ENCODE results near the gene NCAN. TPM values are rescaled to one million over a fixed set of nuclear protein-coding genes. Genes with fewer than 3 reads are reported as not detected.

Gene NCAN
- polyA plus RNA-seq, 2 of the 4 experiments (the other 2 are of a cell fraction) = 0.03 to 0.05 TPM

DNA sequence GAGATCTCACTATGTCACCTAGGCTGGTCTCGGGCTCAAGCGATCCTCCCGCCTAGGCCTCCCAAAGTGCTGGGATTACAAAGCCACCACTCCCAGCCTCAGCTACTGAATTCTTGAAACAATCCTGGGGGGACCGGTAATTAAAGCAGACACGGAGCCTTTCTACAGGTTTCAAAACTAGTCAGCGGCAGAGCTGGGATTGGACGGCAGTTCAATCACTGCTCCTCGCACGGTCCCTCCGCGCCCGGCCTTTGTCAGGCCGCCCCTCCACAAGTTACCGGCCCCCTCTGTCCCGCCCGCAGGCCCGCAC, 20.0 kb upstream of the NCAN start:
- WGBS (ENCODE audit: missing lambda C conversion rate) = 8% methylated on average over 5 of the region's 17 CpGs
- Histone ChIP-seq H3K27ac (peak overlapping the region; percentile 96 to 98), H3K9me3 (no peaks in the 10 kb centered on the region), H3K4me1 (peaks cover 18% of the 10 kb centered on the region; the same call in 2 of the 3 replicates), H3K4me3 (peak overlapping the region; percentile 82), H3K4me2 (peak overlapping the region; percentile 82)
- peak; percentile 88; the same call in 1 of the 2 replicates for TF ChIP-seq KDM5A (IDR thresholded peaks at IDR 0.05)
- TF ChIP-seq CHD4 (IDR thresholded peaks at IDR 0.05; ENCODE audit: borderline replicate concordance) = no peak
- FAIRE-seq (no peak), DNase-seq (ENCODE audit: low read depth in 1 of 2, low spot score in 1 of 2) (no peak), ATAC-seq (0 out of 6 replicates have a peak, but pooled peaks of 1 of the 2 experiments have one; percentile 8)
- POLR2A ChIA-PET = interaction anchor here (0.7 to 2.8 kb wide), 2 partner anchors 12 to 671 kb away, joined by 3 to 19 read pairs; partner anchors contain the start of gene NR2C2AP
- CTCF ChIA-PET = interaction anchor here (1.2 to 3.2 kb wide), 2 partner anchors 12 to 16 kb away, joined by 4 to 22 read pairs; no protein-coding TSS in a partner anchor

DNA sequence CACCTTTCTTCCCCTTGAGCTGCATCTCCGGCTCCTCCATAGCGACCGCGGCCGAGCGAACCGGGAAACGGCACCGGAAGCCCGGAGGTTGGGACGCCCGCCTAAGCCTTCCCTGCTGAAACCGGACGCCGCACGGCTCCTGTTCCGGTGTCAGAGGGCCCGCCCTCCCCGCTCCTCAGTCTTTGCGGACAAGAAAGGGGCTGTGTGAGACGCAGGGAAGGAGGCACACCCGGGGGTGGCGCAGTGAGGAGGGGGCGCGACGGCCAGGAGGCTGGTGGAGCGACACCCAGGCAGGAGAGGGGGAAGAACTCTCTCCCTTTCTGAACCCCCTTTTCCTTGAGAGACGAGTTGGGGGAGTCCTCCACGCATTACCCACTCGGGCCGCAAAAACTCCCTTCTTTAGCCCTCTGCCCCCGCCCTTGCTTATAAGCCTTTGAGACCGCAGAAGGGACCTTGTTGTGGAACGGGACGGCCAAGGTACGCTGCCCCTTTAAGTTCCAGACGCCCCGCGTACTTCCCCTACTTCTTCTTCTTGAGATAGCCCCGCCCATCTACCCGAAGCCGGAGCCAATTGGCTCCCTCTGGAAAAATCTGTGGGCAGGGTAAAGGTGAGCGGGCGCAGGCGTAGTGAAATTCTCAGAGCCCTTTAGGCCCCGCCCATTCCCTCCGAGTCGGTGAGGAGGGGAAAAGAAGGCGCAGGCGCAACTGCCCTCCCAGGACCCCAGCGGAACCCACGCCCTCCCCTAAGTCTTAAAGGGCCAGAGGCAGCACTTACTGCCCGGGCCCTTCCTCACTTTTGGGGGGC, 19.5 kb upstream of the NCAN start, which contains the start of the genes BORCS8 and RFXANK:
BORCS8 (minus strand) TSS at position 75 of the 805 bp plus-strand sequence; CDS start at position 40, 35 bp downstream.
RFXANK (plus strand) TSS at position 181 of the 805 bp plus-strand sequence. CDS start 1,689 bp downstream, outside the sequence.
- DNase-seq (ENCODE audit: low read depth in 1 of 2, low spot score in 1 of 2) = peak; percentile 82 to 96
- CTCF ChIA-PET = interaction anchor here (0.5 to 3.2 kb wide), 4 partner anchors 13 to 299 kb away, joined by 3 to 22 read pairs (median 4); no protein-coding TSS in a partner anchor
- peak within 1 kb of the TSS; percentile 82 for H3K4me3 ChIP-seq
- TF ChIP-seq, protein P1, sequence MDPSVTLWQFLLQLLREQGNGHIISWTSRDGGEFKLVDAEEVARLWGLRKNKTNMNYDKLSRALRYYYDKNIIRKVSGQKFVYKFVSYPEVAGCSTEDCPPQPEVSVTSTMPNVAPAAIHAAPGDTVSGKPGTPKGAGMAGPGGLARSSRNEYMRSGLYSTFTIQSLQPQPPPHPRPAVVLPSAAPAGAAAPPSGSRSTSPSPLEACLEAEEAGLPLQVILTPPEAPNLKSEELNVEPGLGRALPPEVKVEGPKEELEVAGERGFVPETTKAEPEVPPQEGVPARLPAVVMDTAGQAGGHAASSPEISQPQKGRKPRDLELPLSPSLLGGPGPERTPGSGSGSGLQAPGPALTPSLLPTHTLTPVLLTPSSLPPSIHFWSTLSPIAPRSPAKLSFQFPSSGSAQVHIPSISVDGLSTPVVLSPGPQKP (IDR thresholded peaks at IDR 0.05; ENCODE audit: low read depth, low read length) = no peak
- no peak for TF ChIP-seq EHMT2 (IDR thresholded peaks at IDR 0.05; ENCODE audit: low read depth)
- no peak for TF ChIP-seq HOXB13 (CRISPR knock-in tag; IDR thresholded peaks at IDR 0.05; ENCODE audit: low read depth)
- TF ChIP-seq MAZ (IDR thresholded peaks at IDR 0.05; ENCODE audit: borderline replicate concordance, low read depth, low read length) = peak; percentile 44; the same call in 1 of the 2 replicates
- TF ChIP-seq PHF8 (IDR thresholded peaks at IDR 0.05; ENCODE audit: borderline replicate concordance, low read depth) = peak; percentile 63; the same call in 1 of the 2 replicates
- TF ChIP-seq KDM5A (IDR thresholded peaks at IDR 0.05) = peak; percentile 52
- TF ChIP-seq JUNB (IDR thresholded peaks at IDR 0.05) = no peak
- TF ChIP-seq, protein P2, sequence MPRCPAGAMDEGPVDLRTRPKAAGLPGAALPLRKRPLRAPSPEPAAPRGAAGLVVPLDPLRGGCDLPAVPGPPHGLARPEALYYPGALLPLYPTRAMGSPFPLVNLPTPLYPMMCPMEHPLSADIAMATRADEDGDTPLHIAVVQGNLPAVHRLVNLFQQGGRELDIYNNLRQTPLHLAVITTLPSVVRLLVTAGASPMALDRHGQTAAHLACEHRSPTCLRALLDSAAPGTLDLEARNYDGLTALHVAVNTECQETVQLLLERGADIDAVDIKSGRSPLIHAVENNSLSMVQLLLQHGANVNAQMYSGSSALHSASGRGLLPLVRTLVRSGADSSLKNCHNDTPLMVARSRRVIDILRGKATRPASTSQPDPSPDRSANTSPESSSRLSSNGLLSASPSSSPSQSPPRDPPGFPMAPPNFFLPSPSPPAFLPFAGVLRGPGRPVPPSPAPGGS (IDR thresholded peaks at IDR 0.05) = 0 out of 3 replicates have a peak, but pooled peaks have one; percentile 16
- TF ChIP-seq, protein P3, sequence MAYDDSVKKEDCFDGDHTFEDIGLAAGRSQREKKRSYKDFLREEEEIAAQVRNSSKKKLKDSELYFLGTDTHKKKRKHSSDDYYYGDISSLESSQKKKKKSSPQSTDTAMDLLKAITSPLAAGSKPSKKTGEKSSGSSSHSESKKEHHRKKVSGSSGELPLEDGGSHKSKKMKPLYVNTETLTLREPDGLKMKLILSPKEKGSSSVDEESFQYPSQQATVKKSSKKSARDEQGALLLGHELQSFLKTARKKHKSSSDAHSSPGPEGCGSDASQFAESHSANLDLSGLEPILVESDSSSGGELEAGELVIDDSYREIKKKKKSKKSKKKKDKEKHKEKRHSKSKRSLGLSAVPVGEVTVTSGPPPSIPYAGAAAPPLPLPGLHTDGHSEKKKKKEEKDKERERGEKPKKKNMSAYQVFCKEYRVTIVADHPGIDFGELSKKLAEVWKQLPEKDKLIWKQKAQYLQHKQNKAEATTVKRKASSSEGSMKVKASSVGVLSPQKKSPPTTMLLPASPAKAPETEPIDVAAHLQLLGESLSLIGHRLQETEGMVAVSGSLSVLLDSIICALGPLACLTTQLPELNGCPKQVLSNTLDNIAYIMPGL (CRISPR knock-in tag; IDR thresholded peaks at IDR 0.05; ENCODE audit: borderline replicate concordance) = 0 out of 2 replicates have a peak, but pooled peaks have one; percentile 68
- no peak for TF ChIP-seq MYC (IDR thresholded peaks at IDR 0.05; ENCODE audit: borderline replicate concordance, low read length)
- peak; percentile 44 for TF ChIP-seq POLR2A (IDR thresholded peaks at IDR 0.05; ENCODE audit: low read length)
- no peak for TF ChIP-seq ZNF302 (CRISPR knock-in tag; IDR thresholded peaks at IDR 0.05)
- no peak for TF ChIP-seq ESRRA (IDR thresholded peaks at IDR 0.05; ENCODE audit: borderline replicate concordance, low read length)
- TF ChIP-seq POLR2AphosphoS2 (conservative IDR thresholded peaks at IDR 0.05; ENCODE audit: low read length) = no peak
- TF ChIP-seq BHLHE40 (IDR thresholded peaks at IDR 0.05; ENCODE audit: low read depth, low read length) = no peak
- no peak; the same call in 1 of the 2 replicates for TF ChIP-seq HDAC2 (IDR thresholded peaks at IDR 0.05)
- no peak for TF ChIP-seq HOXA7 (CRISPR knock-in tag; IDR thresholded peaks at IDR 0.05)
- peak in 1 of 2 experiments; percentile 73; a peak in 3 of 5 replicates for TF ChIP-seq JUN (IDR thresholded peaks at IDR 0.05)
- no peak for TF ChIP-seq CBX2 (IDR thresholded peaks at IDR 0.05; ENCODE audit: borderline replicate concordance, low read depth)
- TF ChIP-seq, protein P4, sequence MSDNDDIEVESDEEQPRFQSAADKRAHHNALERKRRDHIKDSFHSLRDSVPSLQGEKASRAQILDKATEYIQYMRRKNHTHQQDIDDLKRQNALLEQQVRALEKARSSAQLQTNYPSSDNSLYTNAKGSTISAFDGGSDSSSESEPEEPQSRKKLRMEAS (IDR thresholded peaks at IDR 0.05) = peak; percentile 77
- TF ChIP-seq, protein P5, sequence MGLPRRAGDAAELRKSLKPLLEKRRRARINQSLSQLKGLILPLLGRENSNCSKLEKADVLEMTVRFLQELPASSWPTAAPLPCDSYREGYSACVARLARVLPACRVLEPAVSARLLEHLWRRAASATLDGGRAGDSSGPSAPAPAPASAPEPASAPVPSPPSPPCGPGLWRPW (IDR thresholded peaks at IDR 0.05) = no peak
- peaks cover 18% of the 10 kb centered on the region; the same call in 2 of the 3 replicates for H3K4me1 ChIP-seq
- FAIRE-seq = no peak
- peak within 1 kb of the TSS; percentile 82 for H3K4me2 ChIP-seq
- H3K27ac ChIP-seq = peak within 1 kb of the TSS; percentile 96 to 98
- H3K9me3 ChIP-seq = no peaks in the 10 kb centered on the region
- 2% methylated on average over 13 of the region's 53 CpGs for WGBS (ENCODE audit: missing lambda C conversion rate)
- POLR2A ChIA-PET = interaction anchor here (0.7 to 2.8 kb wide), 2 partner anchors 11 to 672 kb away, joined by 3 to 19 read pairs; partner anchors contain the start of gene NR2C2AP
- ATAC-seq = peak; percentile 94 to 97
